DLD1 (cell line): ENCODE results near the gene MSI2.

Experiments used
- in situ Hi-C: cut with HindIII; loops from 2 replicates; pipeline ENCODE4 v1.10.0; 2017; ENCODE audit warnings: low sequenced_read_pairs

MSI2 gene

GRCh38 chr17:57245786-57246185, 10.5 kb upstream of the MSI2 start:
- in situ Hi-C loops: no loop called here

GRCh38 chr17:57246257-57246656, 10.1 kb upstream of the MSI2 start:
- in situ Hi-C loops: no loop called here

- in situ Hi-C loops: no loop called here
These were observed 9.1 kb upstream of the MSI2 start for GRCh38 chr17:57247261-57247660.

GRCh38 chr17:57247913-57248312, 8.4 kb upstream of the MSI2 start:
- in situ Hi-C loops: no loop called here

- in situ Hi-C loops: no loop called here
These were observed 6.8 kb upstream of the MSI2 start for GRCh38 chr17:57249520-57249919.

GRCh38 chr17:57251211-57251787, 5.0 kb upstream of the MSI2 start:
- in situ Hi-C loops: no loop called here

GRCh38 chr17:57253362-57254065, 2.8 kb upstream of the MSI2 start:
- in situ Hi-C loops: no loop called here

- in situ Hi-C loops: no loop called here
These were observed 1.0 kb upstream of the MSI2 start for GRCh38 chr17:57255182-57255775.

GRCh38 chr17:57256708-57257112, 387 bp downstream of the MSI2 start:
- in situ Hi-C loops: no loop called here

- in situ Hi-C loops: no loop called here
These were observed 1.0 kb downstream of the MSI2 start for GRCh38 chr17:57257195-57257894.

GRCh38 chr17:57257895-57258851, 1.9 kb downstream of the MSI2 start:
- in situ Hi-C loops: no loop called here

- in situ Hi-C loops: no loop called here
These were observed 3.0 kb downstream of the MSI2 start for GRCh38 chr17:57259306-57259705.

GRCh38 chr17:57259817-57260216, 3.5 kb downstream of the MSI2 start:
- in situ Hi-C loops: no loop called here

- in situ Hi-C loops: no loop called here
These were observed 4.2 kb downstream of the MSI2 start for GRCh38 chr17:57260325-57261083.

- in situ Hi-C loops: no loop called here
These were observed 4.8 kb downstream of the MSI2 start for GRCh38 chr17:57261084-57261461.

- in situ Hi-C loops: no loop called here
These were observed 6.2 kb downstream of the MSI2 start for GRCh38 chr17:57262557-57262956.

- in situ Hi-C loops: no loop called here
These were observed 7.9 kb downstream of the MSI2 start for GRCh38 chr17:57264250-57264649.

GRCh38 chr17:57264776-57265175, 8.5 kb downstream of the MSI2 start:
- in situ Hi-C loops: no loop called here

- in situ Hi-C loops: no loop called here
These were observed 10.6 kb downstream of the MSI2 start for GRCh38 chr17:57266902-57267311.

- in situ Hi-C loops: no loop called here
These were observed 11.9 kb downstream of the MSI2 start for GRCh38 chr17:57268181-57268580.
